NB4 (cell line): Measurements from ENCODE around the gene AMHR2.

Experiments used
- MYC ChIP-seq: IDR thresholded peaks from 2 replicates; pipeline ENCODE4 v1.6.1; 2011; ENCODE audit warnings: low read depth, low read length
- POLR2A ChIP-seq: IDR thresholded peaks from 2 replicates; pipeline ENCODE4 v1.6.1; 2011; ENCODE audit warnings: mild to moderate bottlenecking; ENCODE audit not compliant: insufficient read length; ENCODE audit errors: extremely low read depth
- TF ChIP-seq, protein P1 (sequence below): IDR thresholded peaks from one replicate; pipeline ENCODE4 v1.5.1; 2012; ENCODE audit warnings: low read depth, low read length
- TF ChIP-seq, protein P2 (sequence below): IDR thresholded peaks from 2 replicates; pipeline ENCODE4 v1.6.1; 2011; ENCODE audit warnings: low read depth, low read length

GRCh38 chr12:53474077-53474476 is 50.4 kb downstream of the AMHR2 start:
- TF ChIP-seq POLR2A (no peak), MYC (no peak)
- TF ChIP-seq, protein P1, sequence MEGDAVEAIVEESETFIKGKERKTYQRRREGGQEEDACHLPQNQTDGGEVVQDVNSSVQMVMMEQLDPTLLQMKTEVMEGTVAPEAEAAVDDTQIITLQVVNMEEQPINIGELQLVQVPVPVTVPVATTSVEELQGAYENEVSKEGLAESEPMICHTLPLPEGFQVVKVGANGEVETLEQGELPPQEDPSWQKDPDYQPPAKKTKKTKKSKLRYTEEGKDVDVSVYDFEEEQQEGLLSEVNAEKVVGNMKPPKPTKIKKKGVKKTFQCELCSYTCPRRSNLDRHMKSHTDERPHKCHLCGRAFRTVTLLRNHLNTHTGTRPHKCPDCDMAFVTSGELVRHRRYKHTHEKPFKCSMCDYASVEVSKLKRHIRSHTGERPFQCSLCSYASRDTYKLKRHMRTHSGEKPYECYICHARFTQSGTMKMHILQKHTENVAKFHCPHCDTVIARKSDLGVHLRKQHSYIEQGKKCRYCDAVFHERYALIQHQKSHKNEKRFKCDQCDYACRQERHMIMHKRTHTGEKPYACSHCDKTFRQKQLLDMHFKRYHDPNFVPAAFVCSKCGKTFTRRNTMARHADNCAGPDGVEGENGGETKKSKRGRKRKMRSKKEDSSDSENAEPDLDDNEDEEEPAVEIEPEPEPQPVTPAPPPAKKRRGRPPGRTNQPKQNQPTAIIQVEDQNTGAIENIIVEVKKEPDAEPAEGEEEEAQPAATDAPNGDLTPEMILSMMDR = no peak
- TF ChIP-seq, protein P2, sequence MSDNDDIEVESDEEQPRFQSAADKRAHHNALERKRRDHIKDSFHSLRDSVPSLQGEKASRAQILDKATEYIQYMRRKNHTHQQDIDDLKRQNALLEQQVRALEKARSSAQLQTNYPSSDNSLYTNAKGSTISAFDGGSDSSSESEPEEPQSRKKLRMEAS = no peak
